Body of pancreas (tissue), 4 donors: Measurements from ENCODE around the gene LOXHD1.

Experiments
- CTCF ChIP-seq, 7 experiments: fragments of 450-650 bp in 4 of 7; fragments of 200-600 bp in 3 of 7; sonication (generic) in 3 of 7; IDR thresholded peaks; one replicate each; pipeline ENCODE4 v1.5.1; 2016 to 2019; ENCODE audit warnings: antibody characterized with exemption in 7 of 7
- POLR2A ChIP-seq, 3 donors: fragments of 450-650 bp; IDR thresholded peaks; one replicate each; pipeline ENCODE4 v1.6.1; 2016; ENCODE audit warnings: antibody characterized with exemption in 3 of 3, mild to moderate bottlenecking in 2 of 3

GRCh38 chr18:46480226-46480625 is 176.8 kb downstream of the LOXHD1 start:
- TF ChIP-seq CTCF (IDR thresholded peaks at IDR 0.05): no peak
- TF ChIP-seq POLR2A (IDR thresholded peaks at IDR 0.05): no peak
